ENCODE data around the gene SRPRB.

The SRPRB gene

GRCh38 chr3:133849346-133849745 is 43.7 kb downstream of the SRPRB start:
- DNase-seq: no peak

- DNase-seq: no peak
Observed at GRCh38 chr3:133850034-133850433, 44.4 kb downstream of the SRPRB start.

GRCh38 chr3:133851266-133851906 is 45.8 kb downstream of the SRPRB start:
- no peak for DNase-seq

GRCh38 chr3:133851931-133852330 is 46.3 kb downstream of the SRPRB start:
- no peak for DNase-seq

GRCh38 chr3:133853063-133853924 is 47.7 kb downstream of the SRPRB start:
- DNase-seq: no peak

GRCh38 chr3:133853925-133854227 is 48.3 kb downstream of the SRPRB start:
- no peak for DNase-seq

- DNase-seq: no peak
Observed at GRCh38 chr3:133854264-133855001, 48.8 kb downstream of the SRPRB start.

GRCh38 chr3:133855002-133855370 is 49.4 kb downstream of the SRPRB start:
- no peak for DNase-seq

- DNase-seq: no peak
Observed at GRCh38 chr3:133855772-133856171, 50.2 kb downstream of the SRPRB start.

- no peak for DNase-seq
Observed at GRCh38 chr3:133856316-133856715, 50.7 kb downstream of the SRPRB start.

GRCh38 chr3:133857767-133858166 is 52.2 kb downstream of the SRPRB start:
- DNase-seq: no peak

GRCh38 chr3:133859381-133860234 is 54.0 kb downstream of the SRPRB start:
- DNase-seq: no peak

- DNase-seq: no peak
Observed at GRCh38 chr3:133860519-133860918, 54.9 kb downstream of the SRPRB start.

GRCh38 chr3:133862161-133862560 is 56.5 kb downstream of the SRPRB start:
- DNase-seq: no peak

- no peak for DNase-seq
Observed at GRCh38 chr3:133863911-133864310, 58.3 kb downstream of the SRPRB start.

GRCh38 chr3:133864616-133865015 is 59.0 kb downstream of the SRPRB start:
- DNase-seq: no peak

GRCh38 chr3:133865136-133865855 is 59.7 kb downstream of the SRPRB start:
- DNase-seq: no peak

- DNase-seq: no peak
Observed at GRCh38 chr3:133866141-133866540, 60.5 kb downstream of the SRPRB start.

GRCh38 chr3:133868186-133868585 is 62.6 kb downstream of the SRPRB start:
- DNase-seq: no peak

GRCh38 chr3:133868758-133869475 is 63.3 kb downstream of the SRPRB start:
- DNase-seq: no peak

GRCh38 chr3:133869586-133869985 is 64.0 kb downstream of the SRPRB start:
- DNase-seq: no peak

- no peak for DNase-seq
Observed at GRCh38 chr3:133870822-133871221, 65.2 kb downstream of the SRPRB start.
